K562 (cell line): Measurements from ENCODE around the gene CPHXL2. TPM values are rescaled to one million over a fixed set of nuclear protein-coding genes. Genes with fewer than 3 reads are reported as not detected.

Experiments
- ATAC-seq: fragments of 200-7000 bp; cut with Tn5 transposase; 3 replicates; pipeline ENCODE4 v1.9.1; 2020; ENCODE audit warnings: moderate library complexity
- BruUV-seq: library from RNA; stranded (reverse); fragments of 400-500 nt; replicated peaks from 2 replicates; lab custom pipeline; 2021; lab: Mats Ljungman, UMichigan
- CTCF ChIA-PET: fragments of 300-600 bp; formaldehyde crosslinking; extraction: SDS; loops from one replicate; lab custom pipeline; 2021; ENCODE audit warnings: low intra/inter-chr PET ratio; lab: Yijun Ruan, JAX
- POLR2A ChIA-PET: fragments of 300-600, 350-650 bp; sonication (Branson Sonifier 250); formaldehyde crosslinking; extraction: SDS; loops from one replicate; lab custom pipeline; 2021; ENCODE audit warnings: antibody characterized with exemption, inconsistent platforms; lab: Yijun Ruan, JAX
- DNase-seq, 4 experiments: peaks; one replicate each; pipeline versions ENCODE4 v3.0.0 to v3.0.0-alpha.2; 2011 to 2018; ENCODE audit warnings: low spot score in 3 of 4, mixed read lengths in 3 of 4; ENCODE audit errors: extremely low read depth in 1 of 4
- FAIRE-seq: peaks from 2 replicates; lab custom pipeline; 2011; peaks lifted over from hg19 to GRCh38; lab: Jason Lieb, UNC
- H2AFZ ChIP-seq: 2 replicates; pipeline ENCODE4 v1.6.0; 2011; ENCODE audit warnings: low read depth, low read length, control low read depth, inconsistent platforms
- H3K27ac ChIP-seq: fragments of 200-600 bp; 3 replicates; pipeline ENCODE4 v1.8.0; 2011; ENCODE audit warnings: low read depth, mild to moderate bottlenecking, control low read depth, inconsistent platforms, low read length, moderate library complexity, mixed read lengths; ENCODE audit errors: extremely low read depth
- H3K27me3 ChIP-seq, 2 experiments: fragments of 300-600 bp in 1 of 2; 2 replicates in 1 of 2; 3 replicates in 1 of 2; pipeline versions ENCODE4 v1.6.0 to v1.8.0; 2011; ENCODE audit warnings: inconsistent platforms in 2 of 2, low read length in 2 of 2, mild to moderate bottlenecking in 1 of 2, mixed read lengths in 1 of 2, moderate library complexity in 1 of 2; ENCODE audit not compliant: control insufficient read depth in 2 of 2, insufficient read depth in 2 of 2
- H3K36me3 ChIP-seq: fragments of 300-600 bp; 3 replicates; pipeline ENCODE4 v1.8.0; 2011; ENCODE audit warnings: mild to moderate bottlenecking, low read length, inconsistent platforms; ENCODE audit not compliant: control insufficient read depth, insufficient read depth
- H3K4me1 ChIP-seq, 2 experiments: fragments of 200-600 bp in 1 of 2; replicated peaks in 1 of 2; 2 replicates in 1 of 2; 3 replicates in 1 of 2; pipeline versions ENCODE4 v1.5.1 to v1.8.0; 2011; ENCODE audit warnings: inconsistent platforms in 2 of 2, low read length in 2 of 2, mild to moderate bottlenecking in 1 of 2, mixed read lengths in 1 of 2, moderate library complexity in 1 of 2; ENCODE audit not compliant: control insufficient read depth in 2 of 2, insufficient read depth in 2 of 2
- H3K4me2 ChIP-seq: 2 replicates; pipeline ENCODE4 v1.6.1; 2011; ENCODE audit warnings: low read length, control low read depth, inconsistent platforms, mixed read lengths; ENCODE audit not compliant: insufficient read depth
- H3K4me3 ChIP-seq: fragments of 200-600 bp; sonication (generic), shearing (Covaris generic); 2 replicates; pipeline ENCODE4 v1.5.1; 2016; ENCODE audit warnings: control low read depth, inconsistent platforms
- H3K79me2 ChIP-seq: fragments of 200-600 bp; 3 replicates; pipeline ENCODE4 v1.8.0; 2011; ENCODE audit warnings: low read length, inconsistent platforms; ENCODE audit not compliant: control insufficient read depth, insufficient read depth
- H3K9ac ChIP-seq, 2 experiments: 2 replicates each; pipeline versions ENCODE4 v1.6.0 to v1.6.1; 2011; ENCODE audit warnings: low read depth in 2 of 2, low read length in 2 of 2, control low read depth in 1 of 2, inconsistent platforms in 1 of 2, mild to moderate bottlenecking in 1 of 2, mixed read lengths in 1 of 2; ENCODE audit not compliant: insufficient read depth in 1 of 2
- H3K9me1 ChIP-seq: one replicate; pipeline ENCODE4 v1.6.0; 2011; ENCODE audit warnings: inconsistent platforms, mild to moderate bottlenecking, low read length, moderate library complexity; ENCODE audit not compliant: control insufficient read depth, insufficient read depth
- H3K9me3 ChIP-seq: replicated peaks from 2 replicates; pipeline ENCODE4 v1.5.1; 2011; ENCODE audit warnings: low read depth, low read length, inconsistent platforms; ENCODE audit not compliant: control insufficient read depth, insufficient read depth
- H4K20me1 ChIP-seq: replicated peaks from 2 replicates; pipeline ENCODE4 v1.6.1; 2011; ENCODE audit warnings: low read length, inconsistent platforms, mixed read lengths; ENCODE audit not compliant: control insufficient read depth, insufficient read depth
- BACH1 ChIP-seq: fragments of 200-800 bp; sonication (Bioruptor generic); IDR thresholded peaks from 2 replicates; pipeline ENCODE4 v1.6.1; 2016; ENCODE audit warnings: missing genetic modification characterization, missing compliant biosample characterization
- CAMTA2 ChIP-seq: fragments of 250-450 bp; sonication (Bioruptor Pico); conservative IDR thresholded peaks from 2 replicates; pipeline ENCODE4 v1.5.1; 2022
- HLTF ChIP-seq: fragments of 450-650 bp; IDR thresholded peaks from 2 replicates; pipeline ENCODE4 v1.6.1; 2016
- HMGN3 ChIP-seq: IDR thresholded peaks from 2 replicates; pipeline ENCODE4 v1.6.1; 2011; ENCODE audit warnings: borderline replicate concordance, low read depth, mild to moderate bottlenecking, mixed read lengths, low read length; ENCODE audit not compliant: insufficient read length; ENCODE audit errors: extremely low read depth
- SIRT6 ChIP-seq: IDR thresholded peaks from one replicate; pipeline ENCODE4 v1.6.1; 2012; ENCODE audit warnings: low read depth, mild to moderate bottlenecking, control low read depth, inconsistent platforms, low read length, moderate library complexity
- TBP ChIP-seq: optimal IDR thresholded peaks from 2 replicates; pipeline ENCODE3; 2011; ENCODE audit warnings: low read depth, low read length, improper control_type of control experiment
- YBX1 ChIP-seq: fragments of 450-650 bp; IDR thresholded peaks from 2 replicates; pipeline ENCODE4 v1.7.1; 2016; ENCODE audit warnings: mild to moderate bottlenecking
- WGBS: fragments of 100-300 bp; shearing (Covaris generic); methylation state at CpG from one replicate; pipeline ENCODE4 v1.1.6; 2016; ENCODE audit warnings: low coverage, mixed read lengths; ENCODE audit not compliant: insufficient coverage; ENCODE audit errors: missing lambda C conversion rate; 5-methylcytosine and 5-hydroxymethylcytosine counted together
- in situ Hi-C: fragments of 300-500 bp; cut with MboI; formaldehyde crosslinking; loops from 4 replicates; pipeline ENCODE4 v1.15.0; 2018; ENCODE audit warnings: inconsistent platforms, mixed read lengths
- intact Hi-C: fragments of 100-400 bp; cut with micrococcal nuclease; formaldehyde crosslinking; loops from 2 replicates; pipeline ENCODE4 v1.14.2; 2022
- polyA plus RNA-seq, 8 experiments: library from polyadenylated mRNA; depleted of rRNA in 4 of 8; stranded (reverse) in 5 of 8; unstranded in 3 of 8; fragments of >200 nt; fragmentation: Nextera tagmentation in 2 of 8; fragmentation: Illumina TruSeq in 1 of 8; extraction: Ambion mirVana in 2 of 8; extraction: Trizol in 1 of 8; gene quantifications; 2 replicates each; pipeline versions ENCODE4 v1.2.1 to v1.2.3, GENCODE V29; 2011 to 2014; ENCODE audit warnings: inconsistent platforms in 1 of 8, missing spikeins in 1 of 8
- total RNA-seq, 7 experiments: library from RNA; depleted of rRNA in 6 of 7; stranded (reverse); fragments of >200 nt in 6 of 7; fragmentation: Illumina TruSeq in 2 of 7; extraction: Trizol in 2 of 7; gene quantifications; 2 replicates each; pipeline versions ENCODE4 v1.2.1 to v1.2.3, GENCODE V29; 2011 to 2021; ENCODE audit warnings: low replicate concordance in 1 of 7

The CPHXL2 gene
- total and polyA plus RNA-seq, 9 of the 15 experiments (the other 6 are each of a cell fraction or from before 2014, with no cell fraction given), result not detected

DNA sequence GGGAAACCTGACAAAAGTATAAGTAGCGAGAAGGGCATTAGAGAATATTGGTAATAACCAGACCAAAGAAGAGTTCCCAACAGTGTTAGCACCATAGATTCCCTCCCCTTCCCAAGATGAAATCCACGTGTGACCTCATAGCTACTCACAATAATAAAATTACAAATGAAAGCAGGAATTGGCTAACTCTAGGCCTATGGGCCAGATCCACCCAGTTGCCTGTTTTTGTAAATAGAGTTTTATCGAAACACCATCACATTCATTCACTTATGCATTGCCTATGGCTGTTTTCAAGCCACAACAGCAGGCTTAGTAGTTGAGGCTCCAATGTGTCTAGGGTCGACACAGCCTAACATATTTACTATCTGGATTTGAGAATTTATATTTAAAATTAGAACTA, 41.6 kb upstream of the CPHXL2 start:
- 0% methylated on average over 4 of the region's 4 CpGs for WGBS
- Histone ChIP-seq H3K9ac (no peak overlapping the region), H3K79me2 (no peaks in the 10 kb centered on the region), H3K4me3 (no peak overlapping the region), H3K9me1 (no peaks in the 10 kb centered on the region), H3K4me1 (no peaks in the 10 kb centered on the region), H4K20me1 (no peaks in the 10 kb centered on the region), H3K9me3 (no peaks in the 10 kb centered on the region), H3K27ac (no peak overlapping the region), H3K27me3 (peaks cover 0 to 13% of the 10 kb centered on the region in 2 experiments; a peak in 2 of 5 replicates), H3K36me3 (no peaks in the 10 kb centered on the region), H2AFZ (no peak overlapping the region), H3K4me2 (no peak overlapping the region)
- TF ChIP-seq CAMTA2 (CRISPR knock-in tag) (no peak), HLTF (no peak), BACH1 (tag) (no peak)
- no peak for DNase-seq
- ChIA-PET POLR2A (no interaction called here), CTCF (no interaction called here)
- no peak for ATAC-seq
- intact Hi-C loops (no loop called here), in situ Hi-C loops (no loop called here)
- no peak for FAIRE-seq
- BruUV-seq, result no TSS peak

DNA sequence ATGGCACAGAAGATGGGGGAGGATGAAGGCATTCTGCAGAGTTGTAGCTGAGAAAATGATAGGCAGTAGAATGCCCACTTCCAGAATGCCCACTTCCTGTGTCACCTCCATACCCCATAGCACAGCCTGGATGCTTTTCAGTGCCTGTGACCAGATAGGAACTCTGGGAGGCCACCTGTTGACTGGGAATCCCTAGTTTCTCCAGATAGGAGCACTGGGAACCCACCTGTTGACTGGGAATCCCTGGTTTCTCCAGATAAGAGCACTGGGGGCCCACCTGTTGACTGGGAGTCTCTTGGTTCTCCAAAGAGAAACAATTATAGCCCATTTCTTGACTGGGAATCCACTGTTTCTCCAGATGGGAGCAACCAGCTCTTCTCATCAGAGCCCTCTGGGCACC, 37.9 kb upstream of the CPHXL2 start:
- Histone ChIP-seq H3K9me1 (no peaks in the 10 kb centered on the region), H2AFZ (no peak overlapping the region), H3K36me3 (no peaks in the 10 kb centered on the region), H3K79me2 (no peaks in the 10 kb centered on the region), H4K20me1 (no peaks in the 10 kb centered on the region), H3K9me3 (no peaks in the 10 kb centered on the region; the same call in none of the 2 replicates), H3K4me3 (no peak overlapping the region), H3K27me3 (peaks cover 0 to 13% of the 10 kb centered on the region in 2 experiments; a peak in 2 of 5 replicates), H3K4me2 (no peak overlapping the region), H3K9ac (no peak overlapping the region), H3K27ac (no peak overlapping the region), H3K4me1 (no peaks in the 10 kb centered on the region)
- no TSS peak for BruUV-seq
- DNase-seq (no peak), FAIRE-seq (no peak), ATAC-seq (no peak)
- ChIA-PET CTCF (no interaction called here), POLR2A (no interaction called here)
- in situ Hi-C loops, result no loop called here
- intact Hi-C loops, result no loop called here
- no peak for TF ChIP-seq HMGN3
- no peak for TF ChIP-seq TBP
- TF ChIP-seq YBX1, result no peak
- no peak for TF ChIP-seq SIRT6
